ENCODE measurements around the gene PCDHGA6.
"Not testable (repeated sequence)": the region's sequence is repeated elsewhere in the genome, so short reads cannot be mapped to it uniquely, and the experiment has no call there.

PCDHGA6 gene

DNA sequence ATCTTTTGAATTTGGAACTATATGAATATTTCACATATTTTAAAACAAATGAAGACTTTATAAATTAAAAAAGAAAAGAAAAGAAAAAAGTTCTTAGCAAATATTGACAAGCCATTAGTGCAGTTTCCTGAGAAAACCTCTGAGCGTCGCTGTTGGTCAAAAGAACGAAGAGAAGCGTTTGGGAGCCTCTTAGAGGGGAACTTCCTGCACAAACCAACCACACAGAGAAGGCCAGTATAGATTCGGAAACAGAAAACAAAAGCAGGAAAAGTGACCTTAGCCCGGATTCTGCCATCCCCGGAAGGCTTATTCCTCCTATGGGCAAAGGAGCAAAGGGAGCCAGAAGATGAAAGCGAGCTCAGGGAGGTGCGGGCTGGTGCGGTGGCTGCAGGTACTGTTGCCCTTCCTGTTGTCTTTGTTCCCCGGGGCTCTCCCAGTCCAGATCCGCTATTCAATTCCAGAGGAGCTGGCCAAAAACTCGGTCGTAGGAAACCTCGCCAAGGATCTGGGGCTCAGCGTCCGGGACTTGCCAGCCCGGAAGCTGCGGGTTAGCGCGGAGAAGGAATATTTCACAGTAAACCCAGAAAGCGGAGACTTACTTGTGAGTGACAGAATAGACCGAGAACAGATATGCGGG is 13.8 kb upstream of the PCDHGA6 start, which contains the start of gene PCDHGB2:
PCDHGB2 (plus strand) TSS at position 205 of the 637 bp plus-strand sequence; CDS start at position 347, 142 bp downstream.
- peak; percentile 67 for DNase-seq (ENCODE audit: low spot score)

DNA sequence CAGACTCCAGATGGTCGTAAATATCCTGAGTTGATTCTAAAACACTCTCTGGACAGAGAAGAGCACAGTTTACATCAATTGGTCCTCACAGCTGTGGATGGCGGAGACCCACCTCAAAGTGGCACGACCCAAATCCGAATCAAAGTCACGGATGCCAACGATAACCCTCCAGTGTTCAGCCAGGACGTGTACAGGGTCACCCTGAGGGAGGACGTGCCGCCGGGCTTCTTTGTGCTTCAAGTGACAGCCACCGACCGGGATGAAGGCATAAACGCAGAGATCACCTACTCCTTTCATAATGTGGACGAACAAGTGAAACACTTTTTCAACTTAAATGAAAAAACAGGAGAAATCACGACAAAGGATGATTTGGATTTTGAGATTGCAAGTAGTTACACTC is 13.0 kb upstream of the PCDHGA6 start:
- DNase-seq (ENCODE audit: low spot score), result no peak

DNA sequence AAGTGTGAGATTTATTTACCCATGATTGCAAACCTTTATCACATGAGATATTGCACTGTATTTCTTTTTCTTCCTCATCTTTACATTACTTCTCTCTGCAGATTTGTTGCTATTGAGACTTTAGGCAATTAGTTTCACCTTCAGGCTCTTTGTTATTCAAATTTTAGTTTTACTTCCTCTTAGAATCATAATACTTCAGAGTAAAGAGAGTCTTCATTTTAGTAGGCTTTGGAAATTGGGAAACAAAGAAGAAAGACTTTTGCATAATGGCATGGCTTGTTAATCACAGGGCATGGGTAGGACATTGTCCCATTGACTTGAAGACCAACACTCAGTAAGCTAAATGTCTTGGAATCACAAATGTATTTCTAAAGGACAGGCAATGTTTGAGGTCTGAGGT is 11.0 kb upstream of the PCDHGA6 start:
- no peak for DNase-seq (ENCODE audit: low spot score)

DNA sequence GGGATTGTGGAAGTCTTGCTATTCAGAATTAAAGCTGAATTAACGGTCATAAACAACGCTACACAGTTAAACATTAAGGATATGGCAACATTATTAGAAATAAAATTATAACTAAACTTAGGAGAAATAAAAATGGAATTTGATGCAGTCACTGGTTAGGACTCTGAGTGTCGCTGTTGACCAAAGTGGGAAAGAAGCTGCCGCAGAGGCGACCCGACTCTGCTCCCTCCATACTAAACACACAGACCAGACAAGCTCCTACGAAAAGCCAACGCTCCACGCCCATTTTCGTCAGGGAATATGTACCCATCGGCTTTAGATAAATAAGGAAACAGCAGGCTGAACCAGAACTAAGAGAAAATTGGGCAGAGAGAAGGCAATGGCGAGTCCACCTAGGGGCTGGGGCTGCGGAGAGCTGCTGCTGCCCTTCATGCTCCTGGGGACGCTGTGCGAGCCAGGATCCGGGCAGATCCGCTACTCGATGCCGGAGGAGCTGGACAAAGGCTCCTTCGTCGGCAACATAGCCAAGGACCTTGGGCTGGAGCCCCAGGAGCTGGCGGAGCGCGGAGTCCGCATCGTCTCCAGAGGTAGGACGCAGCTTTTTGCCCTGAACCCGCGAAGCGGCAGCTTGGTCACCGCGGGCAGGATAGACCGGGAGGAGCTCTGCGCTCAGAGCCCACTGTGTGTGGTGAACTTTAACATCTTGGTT is 9.6 kb upstream of the PCDHGA6 start, which contains the start of gene PCDHGA5:
PCDHGA5 (plus strand) TSS at position 211 of the 709 bp plus-strand sequence; CDS start at position 380, 169 bp downstream.
- DNase-seq (ENCODE audit: low spot score), result peak; percentile 44

DNA sequence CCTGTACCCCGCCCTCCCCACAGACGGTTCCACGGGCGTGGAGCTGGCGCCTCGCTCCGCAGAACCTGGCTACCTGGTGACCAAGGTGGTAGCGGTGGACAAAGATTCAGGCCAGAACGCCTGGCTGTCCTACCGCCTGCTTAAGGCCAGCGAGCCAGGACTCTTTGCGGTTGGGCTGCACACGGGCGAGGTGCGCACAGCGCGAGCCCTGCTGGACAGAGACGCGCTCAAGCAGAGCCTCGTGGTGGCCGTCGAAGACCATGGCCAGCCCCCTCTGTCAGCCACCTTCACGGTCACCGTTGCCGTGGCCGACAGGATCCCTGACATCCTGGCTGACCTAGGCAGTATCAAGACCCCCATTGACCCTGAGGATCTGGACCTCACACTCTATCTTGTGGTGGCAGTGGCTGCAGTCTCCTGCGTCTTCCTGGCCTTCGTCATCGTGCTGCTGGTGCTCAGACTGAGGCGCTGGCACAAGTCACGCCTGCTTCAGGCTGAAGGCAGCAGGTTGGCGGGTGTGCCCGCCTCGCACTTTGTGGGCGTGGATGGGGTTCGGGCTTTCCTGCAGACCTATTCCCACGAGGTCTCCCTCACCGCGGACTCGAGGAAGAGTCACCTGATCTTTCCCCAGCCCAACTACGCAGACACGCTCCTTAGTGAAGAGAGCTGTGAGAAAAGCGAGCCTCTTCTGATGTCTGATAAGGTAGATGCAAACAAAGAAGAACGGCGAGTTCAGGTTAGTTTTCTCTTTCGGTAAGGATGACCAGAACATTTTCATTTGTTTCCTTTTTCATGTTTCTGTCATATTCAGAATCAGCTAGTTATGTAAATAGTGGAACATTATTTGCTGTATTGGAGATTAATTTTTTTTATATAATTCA is 7.4 kb upstream of the PCDHGA6 start:
- no peak for DNase-seq (ENCODE audit: low spot score)

DNA sequence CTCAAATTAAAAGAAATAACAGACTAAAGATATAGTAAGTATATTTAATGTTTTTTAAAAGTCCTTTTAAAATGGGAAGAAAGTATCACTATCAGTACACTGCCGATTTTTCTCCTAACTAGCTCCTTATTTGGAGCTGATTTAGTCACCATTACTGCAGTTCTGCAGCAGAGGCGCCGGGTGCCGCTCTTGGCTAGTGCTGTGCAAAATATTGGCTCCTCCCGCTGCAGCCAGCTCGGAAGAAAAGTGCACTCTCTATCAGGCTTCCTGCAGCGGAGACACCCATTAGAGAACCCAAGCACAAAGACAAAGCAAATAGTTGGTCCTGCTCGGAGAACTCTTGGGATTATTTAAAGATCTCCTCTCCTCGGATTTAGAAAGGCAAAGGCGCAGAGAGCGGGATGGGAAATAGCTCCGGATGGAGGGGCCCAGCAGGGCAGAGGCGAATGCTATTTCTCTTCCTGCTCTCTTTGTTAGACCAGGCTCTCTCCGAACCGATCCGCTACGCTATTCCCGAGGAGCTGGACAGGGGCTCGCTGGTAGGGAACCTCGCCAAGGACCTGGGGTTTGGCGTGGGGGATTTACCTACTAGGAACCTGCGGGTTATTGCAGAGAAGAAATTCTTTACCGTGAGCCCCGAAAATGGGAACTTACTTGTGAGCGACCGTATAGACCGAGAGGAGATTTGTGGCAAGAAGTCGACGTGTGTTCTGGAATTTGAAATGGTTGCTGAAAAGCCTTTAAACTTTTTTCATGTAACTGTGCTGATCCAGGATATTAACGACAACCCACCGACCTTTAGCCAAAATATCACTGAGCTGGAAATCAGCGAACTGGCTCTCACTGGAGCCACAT is 3.5 kb upstream of the PCDHGA6 start, which contains the start of gene PCDHGB3:
PCDHGB3 (plus strand) TSS at position 249 of the 855 bp plus-strand sequence; CDS start at position 402, 153 bp downstream.
- DNase-seq (ENCODE audit: low spot score), result peak; percentile 80

DNA sequence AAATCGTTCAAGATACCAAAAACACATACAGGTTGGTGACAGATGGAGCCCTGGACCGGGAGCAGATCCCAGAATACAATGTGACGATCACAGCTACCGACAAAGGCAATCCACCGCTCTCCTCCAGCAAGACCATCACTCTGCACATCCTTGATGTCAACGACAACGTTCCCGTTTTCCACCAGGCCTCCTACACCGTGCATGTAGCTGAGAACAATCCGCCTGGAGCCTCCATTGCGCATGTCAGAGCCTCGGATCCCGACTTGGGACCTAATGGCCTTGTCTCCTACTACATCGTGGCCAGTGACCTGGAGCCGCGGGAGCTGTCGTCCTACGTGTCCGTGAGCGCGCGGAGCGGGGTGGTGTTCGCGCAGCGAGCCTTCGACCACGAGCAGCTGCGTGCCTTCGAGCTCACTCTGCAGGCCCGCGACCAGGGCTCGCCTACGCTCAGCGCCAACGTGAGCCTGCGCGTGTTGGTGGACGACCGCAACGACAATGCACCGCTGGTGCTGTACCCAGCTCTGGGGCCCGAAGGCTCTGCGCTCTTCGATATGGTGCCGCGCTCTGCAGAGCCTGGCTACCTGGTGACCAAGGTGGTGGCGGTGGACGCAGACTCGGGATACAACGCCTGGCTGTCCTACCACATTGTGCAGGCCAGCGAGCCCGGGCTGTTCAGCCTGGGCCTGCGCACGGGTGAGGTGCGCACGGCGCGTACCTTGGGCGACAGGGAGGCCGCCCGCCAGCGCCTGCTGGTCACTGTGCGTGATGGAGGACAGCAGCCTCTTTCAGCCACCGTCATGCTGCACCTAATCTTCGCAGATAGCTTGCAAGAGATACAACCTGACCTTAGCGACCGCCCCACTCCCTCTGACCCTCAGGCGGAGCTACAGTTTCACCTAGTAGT is 1.9 kb upstream of the PCDHGA6 start:
- DNase-seq (ENCODE audit: low spot score), result no peak

DNA sequence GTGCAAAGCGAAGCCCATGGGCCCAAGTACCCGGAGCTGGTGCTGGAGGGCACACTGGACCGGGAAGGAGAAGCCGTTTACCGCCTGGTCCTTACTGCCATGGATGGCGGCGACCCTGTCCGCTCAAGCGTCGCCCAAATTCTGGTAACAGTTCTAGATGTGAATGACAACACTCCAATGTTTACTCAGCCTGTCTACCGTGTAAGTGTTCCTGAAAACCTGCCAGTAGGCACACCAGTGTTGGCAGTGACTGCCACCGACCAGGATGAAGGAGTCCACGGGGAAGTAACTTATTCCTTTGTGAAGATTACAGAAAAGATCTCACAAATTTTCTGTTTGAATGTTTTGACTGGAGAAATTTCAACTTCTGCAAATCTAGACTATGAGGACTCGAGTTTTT is 936 bp downstream of the PCDHGA6 start:
- DNase-seq (ENCODE audit: low spot score), result no peak

DNA sequence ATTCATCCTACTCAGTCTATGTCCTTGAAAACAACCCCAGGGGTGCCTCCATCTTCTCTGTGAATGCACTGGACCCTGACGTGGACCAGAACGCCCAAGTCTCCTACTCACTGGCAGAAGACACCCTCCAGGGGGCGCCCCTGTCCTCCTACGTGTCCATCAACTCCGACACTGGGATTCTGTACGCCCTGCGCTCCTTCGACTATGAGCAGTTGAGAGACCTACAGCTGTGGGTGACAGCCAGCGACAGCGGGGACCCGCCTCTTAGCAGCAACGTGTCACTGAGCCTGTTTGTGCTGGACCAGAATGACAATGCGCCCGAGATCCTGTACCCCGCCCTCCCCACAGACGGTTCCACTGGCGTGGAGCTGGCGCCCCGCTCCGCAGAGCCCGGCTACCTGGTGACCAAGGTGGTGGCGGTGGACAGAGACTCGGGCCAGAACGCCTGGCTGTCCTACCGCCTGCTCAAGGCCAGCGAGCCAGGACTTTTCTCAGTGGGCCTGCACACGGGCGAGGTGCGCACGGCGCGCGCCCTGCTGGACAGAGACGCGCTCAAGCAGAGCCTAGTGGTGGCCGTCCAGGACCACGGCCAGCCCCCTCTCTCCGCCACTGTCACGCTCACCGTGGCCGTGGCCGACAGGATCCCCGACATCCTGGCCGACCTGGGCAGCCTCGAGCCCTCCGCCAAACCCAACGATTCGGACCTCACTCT is 1.9 kb downstream of the PCDHGA6 start:
- DNase-seq (ENCODE audit: low spot score), result not testable (repeated sequence)

DNA sequence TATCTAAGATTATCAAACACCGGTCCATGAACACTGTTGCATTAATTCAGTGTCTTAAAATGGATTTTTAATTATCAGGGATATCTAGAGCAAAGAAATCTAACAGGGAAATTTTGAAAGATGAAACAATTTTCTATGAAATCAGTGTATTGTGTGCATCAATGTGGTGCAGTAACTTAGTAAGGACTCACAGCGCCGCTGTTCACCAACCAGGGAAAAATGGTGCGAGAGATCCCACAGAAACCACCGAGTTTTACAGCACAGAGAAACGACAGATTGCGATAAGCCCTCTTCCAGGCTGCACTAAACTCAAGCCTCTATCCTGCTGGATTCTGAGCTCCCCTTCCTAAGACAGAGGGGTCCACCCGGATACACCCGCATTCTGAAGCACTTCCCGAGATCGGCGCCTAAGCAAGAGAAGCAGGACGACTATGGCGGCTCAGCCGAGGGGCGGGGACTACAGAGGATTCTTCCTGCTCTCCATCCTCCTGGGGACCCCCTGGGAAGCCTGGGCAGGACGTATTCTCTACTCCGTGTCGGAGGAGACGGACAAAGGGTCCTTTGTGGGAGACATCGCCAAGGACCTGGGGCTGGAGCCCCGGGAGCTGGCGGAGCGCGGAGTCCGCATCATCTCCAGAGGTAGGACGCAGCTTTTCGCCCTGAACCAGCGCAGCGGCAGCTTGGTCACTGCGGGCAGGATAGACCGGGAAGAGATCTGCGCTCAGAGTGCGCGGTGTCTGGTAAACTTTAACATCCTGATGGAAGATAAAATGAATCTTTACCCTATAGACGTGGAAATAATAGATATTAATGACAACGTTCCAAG is 9.0 kb downstream of the PCDHGA6 start, which contains the start of gene PCDHGA7:
PCDHGA7 (plus strand) TSS at position 274 of the 826 bp plus-strand sequence; CDS start at position 432, 158 bp downstream.
- DNase-seq (ENCODE audit: low spot score), result peak; percentile 55

DNA sequence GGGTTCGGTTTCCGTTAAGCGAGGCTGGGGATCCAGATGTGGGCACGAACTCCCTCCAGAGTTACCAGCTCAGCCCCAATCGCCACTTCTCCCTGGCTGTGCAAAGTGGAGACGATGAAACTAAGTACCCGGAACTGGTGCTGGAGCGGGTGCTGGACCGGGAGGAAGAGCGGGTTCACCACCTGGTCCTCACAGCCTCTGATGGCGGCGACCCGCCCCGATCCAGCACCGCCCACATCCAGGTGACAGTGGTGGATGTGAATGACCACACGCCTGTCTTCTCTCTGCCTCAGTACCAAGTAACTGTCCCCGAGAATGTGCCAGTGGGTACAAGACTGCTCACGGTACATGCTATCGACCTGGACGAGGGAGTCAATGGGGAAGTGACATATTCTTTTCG is 9.7 kb downstream of the PCDHGA6 start:
- DNase-seq (ENCODE audit: low spot score), result no peak

DNA sequence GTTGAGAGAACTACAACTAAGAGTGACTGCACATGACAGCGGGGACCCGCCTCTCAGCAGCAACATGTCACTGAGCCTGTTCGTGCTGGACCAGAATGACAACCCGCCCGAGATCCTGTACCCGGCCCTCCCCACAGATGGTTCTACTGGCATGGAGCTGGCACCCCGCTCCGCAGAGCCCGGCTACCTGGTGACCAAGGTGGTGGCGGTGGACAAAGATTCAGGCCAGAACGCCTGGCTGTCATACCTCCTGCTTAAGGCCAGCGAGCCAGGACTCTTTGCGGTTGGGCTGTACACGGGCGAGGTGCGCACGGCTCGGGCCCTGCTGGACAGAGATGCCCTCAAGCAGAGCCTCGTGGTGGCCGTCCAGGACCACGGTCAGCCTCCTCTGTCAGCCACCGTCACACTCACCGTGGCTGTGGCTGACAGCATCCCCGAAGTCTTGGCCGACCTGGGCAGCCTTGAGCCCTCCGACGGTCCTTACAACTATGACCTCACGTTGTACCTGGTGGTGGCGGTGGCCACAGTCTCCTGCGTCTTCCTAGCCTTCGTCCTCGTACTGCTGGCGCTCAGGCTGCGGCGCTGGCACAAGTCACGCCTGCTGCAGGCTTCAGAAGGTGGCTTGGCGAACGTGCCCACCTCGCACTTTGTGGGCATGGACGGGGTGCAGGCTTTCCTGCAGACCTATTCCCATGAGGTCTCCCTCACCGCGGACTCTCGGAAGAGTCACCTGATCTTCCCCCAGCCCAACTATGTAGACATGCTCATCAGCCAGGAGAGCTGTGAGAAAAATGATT is 11.0 kb downstream of the PCDHGA6 start:
- no peak for DNase-seq (ENCODE audit: low spot score)

DNA sequence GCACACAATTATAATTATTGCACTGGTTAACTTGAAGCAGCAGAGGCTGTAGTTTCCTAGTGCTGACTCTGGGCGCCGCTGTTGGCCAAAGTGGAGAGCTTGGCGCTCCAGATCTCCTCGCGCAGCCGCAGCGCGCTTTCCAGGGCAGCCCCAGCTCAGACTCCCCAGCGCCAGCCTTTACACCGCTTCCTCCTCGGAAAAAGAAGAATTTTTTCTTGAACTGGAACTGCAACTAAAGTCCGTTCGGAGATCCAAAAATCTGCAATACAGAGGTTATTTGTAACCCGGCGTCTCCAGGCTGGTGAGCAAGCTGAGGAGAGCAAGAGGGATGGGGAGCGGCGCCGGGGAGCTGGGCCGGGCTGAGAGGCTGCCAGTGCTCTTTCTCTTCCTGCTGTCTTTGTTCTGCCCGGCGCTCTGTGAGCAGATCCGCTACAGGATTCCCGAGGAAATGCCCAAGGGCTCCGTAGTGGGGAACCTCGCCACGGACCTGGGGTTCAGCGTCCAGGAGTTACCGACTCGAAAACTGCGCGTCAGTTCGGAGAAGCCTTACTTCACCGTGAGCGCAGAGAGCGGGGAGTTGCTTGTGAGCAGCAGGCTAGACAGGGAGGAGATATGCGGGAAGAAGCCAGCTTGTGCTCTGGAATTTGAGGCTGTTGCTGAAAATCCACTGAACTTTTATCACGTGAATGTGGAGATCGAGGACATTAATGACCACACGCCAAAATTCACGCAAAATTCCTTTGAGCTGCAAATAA is 14.0 kb downstream of the PCDHGA6 start, which contains the start of gene PCDHGB4:
PCDHGB4 (plus strand) TSS at position 142 of the 755 bp plus-strand sequence; CDS start at position 329, 187 bp downstream.
- peak; percentile 31 for DNase-seq (ENCODE audit: low spot score)

DNA sequence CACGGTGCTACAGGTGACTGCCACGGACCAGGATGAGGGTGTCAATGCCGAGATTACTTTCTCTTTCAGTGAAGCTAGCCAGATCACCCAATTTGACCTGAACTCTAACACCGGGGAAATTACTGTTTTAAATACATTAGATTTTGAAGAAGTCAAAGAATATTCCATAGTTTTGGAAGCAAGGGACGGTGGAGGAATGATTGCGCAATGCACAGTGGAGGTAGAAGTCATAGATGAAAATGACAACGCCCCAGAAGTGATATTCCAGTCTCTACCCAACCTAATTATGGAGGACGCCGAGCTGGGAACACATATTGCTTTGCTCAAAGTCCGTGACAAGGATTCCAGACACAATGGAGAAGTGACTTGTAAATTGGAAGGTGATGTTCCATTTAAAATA is 15.0 kb downstream of the PCDHGA6 start:
- no peak for DNase-seq (ENCODE audit: low spot score)

DNA sequence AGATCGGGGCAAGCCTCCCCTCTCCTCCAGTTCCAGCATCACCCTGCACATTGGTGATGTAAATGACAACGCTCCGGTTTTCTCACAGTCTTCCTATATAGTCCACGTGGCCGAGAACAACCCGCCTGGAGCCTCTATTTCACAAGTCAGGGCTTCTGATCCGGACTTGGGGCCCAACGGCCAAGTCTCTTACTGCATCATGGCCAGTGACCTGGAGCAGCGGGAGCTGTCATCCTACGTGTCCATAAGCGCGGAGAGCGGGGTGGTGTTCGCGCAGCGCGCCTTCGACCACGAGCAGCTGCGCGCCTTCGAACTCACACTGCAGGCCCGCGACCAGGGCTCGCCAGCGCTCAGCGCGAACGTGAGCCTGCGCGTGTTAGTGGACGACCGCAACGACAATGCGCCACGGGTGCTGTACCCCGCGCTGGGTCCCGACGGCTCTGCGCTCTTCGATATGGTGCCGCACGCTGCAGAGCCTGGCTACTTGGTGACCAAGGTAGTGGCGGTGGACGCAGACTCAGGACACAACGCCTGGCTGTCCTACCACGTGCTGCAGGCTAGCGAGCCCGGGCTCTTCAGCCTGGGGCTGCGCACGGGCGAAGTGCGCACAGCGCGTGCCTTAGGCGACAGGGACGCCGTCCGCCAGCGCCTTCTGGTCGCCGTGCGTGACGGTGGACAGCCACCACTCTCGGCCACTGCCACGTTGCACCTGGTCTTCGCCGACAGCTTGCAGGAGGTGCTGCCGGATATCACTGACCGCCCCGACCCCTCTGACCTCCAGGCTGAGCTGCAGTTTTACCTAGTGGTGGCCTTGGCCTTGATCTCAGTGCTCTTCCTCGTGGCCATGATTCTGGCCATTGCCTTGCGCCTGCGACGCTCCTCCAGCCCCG is 15.7 kb downstream of the PCDHGA6 start:
- no peak for DNase-seq (ENCODE audit: low spot score)
